ENCODE results near the gene STARD13. TPM values are rescaled to one million over a fixed set of nuclear protein-coding genes. Genes with fewer than 3 reads are reported as not detected.
A peak's percentile ranks its signal among the peaks of the same experiment; 100 is the strongest.

STARD13 gene
- total RNA-seq, 6 experiments from 2014 or later: 27.9 to 38.3 (median 34.5) TPM

DNA sequence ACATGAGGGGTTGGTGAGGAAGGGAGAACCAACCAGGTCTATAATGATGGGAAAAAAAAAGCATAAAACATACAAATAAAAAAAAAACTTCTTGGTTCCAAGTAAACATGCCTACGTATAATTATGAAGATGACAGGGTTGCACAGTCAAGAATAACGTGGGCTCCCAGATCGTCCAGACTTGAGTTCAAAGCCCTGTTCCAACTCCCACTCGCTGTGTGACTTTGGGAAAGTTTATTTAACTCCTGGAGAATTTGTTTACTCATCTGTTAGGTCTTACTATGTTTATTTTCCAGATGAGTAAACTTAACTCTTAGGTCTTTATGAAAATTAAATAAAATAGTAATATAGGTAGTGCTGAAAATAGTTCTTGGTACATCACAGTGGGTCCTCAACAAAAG, 13.8 kb downstream of the STARD13 start:
- Mint-ChIP-seq H3K4me1 (ENCODE audit: low read depth) (peaks cover 88% of the 10 kb centered on the region), H3K4me3 (peak overlapping the region; percentile 35; the same call in 1 of the 2 replicates), H3K27me3 (ENCODE audit: insufficient read depth) (peaks cover 1% of the 10 kb centered on the region), H3K36me3 (ENCODE audit: low read depth) (peaks cover 91% of the 10 kb centered on the region), H3K27ac (peak overlapping the region; percentile 76), H3K9me3 (0 out of 2 replicates have a peak, but pooled peaks cover 9% of the 10 kb centered on the region)
- DNase-seq: no peak
- TF ChIP-seq, protein P1, sequence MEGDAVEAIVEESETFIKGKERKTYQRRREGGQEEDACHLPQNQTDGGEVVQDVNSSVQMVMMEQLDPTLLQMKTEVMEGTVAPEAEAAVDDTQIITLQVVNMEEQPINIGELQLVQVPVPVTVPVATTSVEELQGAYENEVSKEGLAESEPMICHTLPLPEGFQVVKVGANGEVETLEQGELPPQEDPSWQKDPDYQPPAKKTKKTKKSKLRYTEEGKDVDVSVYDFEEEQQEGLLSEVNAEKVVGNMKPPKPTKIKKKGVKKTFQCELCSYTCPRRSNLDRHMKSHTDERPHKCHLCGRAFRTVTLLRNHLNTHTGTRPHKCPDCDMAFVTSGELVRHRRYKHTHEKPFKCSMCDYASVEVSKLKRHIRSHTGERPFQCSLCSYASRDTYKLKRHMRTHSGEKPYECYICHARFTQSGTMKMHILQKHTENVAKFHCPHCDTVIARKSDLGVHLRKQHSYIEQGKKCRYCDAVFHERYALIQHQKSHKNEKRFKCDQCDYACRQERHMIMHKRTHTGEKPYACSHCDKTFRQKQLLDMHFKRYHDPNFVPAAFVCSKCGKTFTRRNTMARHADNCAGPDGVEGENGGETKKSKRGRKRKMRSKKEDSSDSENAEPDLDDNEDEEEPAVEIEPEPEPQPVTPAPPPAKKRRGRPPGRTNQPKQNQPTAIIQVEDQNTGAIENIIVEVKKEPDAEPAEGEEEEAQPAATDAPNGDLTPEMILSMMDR (IDR thresholded peaks at IDR 0.05): no peak

DNA sequence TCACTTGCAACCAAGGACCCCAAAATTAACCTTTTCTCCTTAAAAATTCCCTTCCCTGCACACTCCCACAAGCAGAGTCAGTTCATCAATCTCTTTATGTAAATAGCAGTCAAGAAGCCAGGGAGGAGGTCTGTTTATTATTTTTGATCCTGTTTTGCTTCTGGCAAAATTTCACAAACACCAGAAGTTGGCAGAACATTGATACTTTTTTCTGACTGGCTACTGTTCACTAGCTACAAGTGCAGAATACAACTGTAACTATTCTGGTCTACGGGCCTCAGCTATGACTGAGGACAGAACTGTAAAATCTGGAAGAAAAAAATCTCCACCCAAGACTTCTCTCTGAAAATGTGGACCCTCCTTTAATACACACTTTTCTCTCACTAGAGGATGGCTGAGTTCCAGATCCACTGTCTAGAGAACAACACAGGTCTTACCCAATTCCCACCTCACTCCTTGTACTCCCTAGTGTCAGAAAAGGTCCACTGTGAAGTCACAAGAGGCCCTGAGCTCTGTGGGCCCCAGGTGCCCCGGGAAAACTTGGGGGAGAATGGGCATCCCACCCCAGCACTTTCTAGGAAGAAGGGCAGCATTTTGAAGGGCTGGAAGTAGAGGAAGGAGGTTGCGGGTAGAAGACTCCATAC, 14.5 kb downstream of the STARD13 start:
- TF ChIP-seq, protein P1 (IDR thresholded peaks at IDR 0.05): no peak
- Mint-ChIP-seq H3K4me1 (ENCODE audit: low read depth) (peaks cover 88% of the 10 kb centered on the region), H3K4me3 (peak overlapping the region; percentile 35; the same call in 1 of the 2 replicates), H3K27ac (peak overlapping the region; percentile 76), H3K36me3 (ENCODE audit: low read depth) (peaks cover 87% of the 10 kb centered on the region), H3K9me3 (0 out of 2 replicates have a peak, but pooled peaks cover 9% of the 10 kb centered on the region), H3K27me3 (ENCODE audit: insufficient read depth) (peaks cover 1% of the 10 kb centered on the region)
- DNase-seq: no peak

GRCh38 chr13:33265607-33266006, 19.9 kb downstream of the STARD13 start:
- no peak for DNase-seq
- H3K9me3 Mint-ChIP-seq: no peaks in the 10 kb centered on the region
- H3K36me3 Mint-ChIP-seq (ENCODE audit: low read depth): peaks cover 67% of the 10 kb centered on the region
- TF ChIP-seq, protein P1 (IDR thresholded peaks at IDR 0.05): no peak
- H3K4me3 Mint-ChIP-seq: no peak overlapping the region
- peaks cover 88% of the 10 kb centered on the region for H3K4me1 Mint-ChIP-seq (ENCODE audit: low read depth)
- peak overlapping the region; percentile 61 for H3K27ac Mint-ChIP-seq
- no peaks in the 10 kb centered on the region for H3K27me3 Mint-ChIP-seq (ENCODE audit: insufficient read depth)

GRCh38 chr13:33265133-33265532, 20.4 kb downstream of the STARD13 start:
- no peak for DNase-seq
- no peaks in the 10 kb centered on the region for H3K27me3 Mint-ChIP-seq (ENCODE audit: insufficient read depth)
- peaks cover 90% of the 10 kb centered on the region for H3K4me1 Mint-ChIP-seq (ENCODE audit: low read depth)
- H3K27ac Mint-ChIP-seq: peak overlapping the region; percentile 61; the same call in 1 of the 2 replicates
- TF ChIP-seq, protein P1 (IDR thresholded peaks at IDR 0.05): no peak
- no peaks in the 10 kb centered on the region for H3K9me3 Mint-ChIP-seq
- H3K4me3 Mint-ChIP-seq: no peak overlapping the region
- H3K36me3 Mint-ChIP-seq (ENCODE audit: low read depth): peaks cover 65% of the 10 kb centered on the region

GRCh38 chr13:33264620-33264978, 21.0 kb downstream of the STARD13 start:
- H3K4me1 Mint-ChIP-seq (ENCODE audit: low read depth): peaks cover 94% of the 10 kb centered on the region
- no peaks in the 10 kb centered on the region for H3K9me3 Mint-ChIP-seq
- H3K27ac Mint-ChIP-seq: peak overlapping the region; percentile 70
- TF ChIP-seq, protein P1 (IDR thresholded peaks at IDR 0.05): no peak
- DNase-seq: no peak
- no peaks in the 10 kb centered on the region for H3K27me3 Mint-ChIP-seq (ENCODE audit: insufficient read depth)
- peaks cover 64% of the 10 kb centered on the region for H3K36me3 Mint-ChIP-seq (ENCODE audit: low read depth)
- H3K4me3 Mint-ChIP-seq: no peak overlapping the region
